ENCODE measurements around the gene DYNLRB2.

Gene DYNLRB2

GRCh38 chr16:80540516-80541305 lies at the start of gene DYNLRB2:
TSS of gene DYNLRB2 (plus strand) at chr16:80540993. CDS start at chr16:80541077, 84 bp downstream.
- Histone ChIP-seq H3K9ac (peak within 1 kb of the TSS; percentile 31), H3K36me3 (ENCODE audit: control insufficient read depth, insufficient read depth, low read length) (no peaks in the 10 kb centered on the region), H3K27ac (peak within 1 kb of the TSS; percentile 68), H3K9me3 (ENCODE audit: control insufficient read depth, low read length) (no peaks in the 10 kb centered on the region), H2AFZ (peak within 1 kb of the TSS; percentile 99), H3K4me1 (no peaks in the 10 kb centered on the region), H3K4me3 (ENCODE audit: low read depth, low read length) (peak within 1 kb of the TSS; percentile 94), H3K79me2 (no peaks in the 10 kb centered on the region), H3K4me2 (ENCODE audit: low read length) (peak within 1 kb of the TSS; percentile 98), H3K27me3 (ENCODE audit: control insufficient read depth, insufficient read depth, low read length) (no peaks in the 10 kb centered on the region)
- no peak for TF ChIP-seq CTCF (IDR thresholded peaks at IDR 0.05)

GRCh38 chr16:80500116-80500859 lies 40.5 kb upstream of the DYNLRB2 start:
- no peaks in the 10 kb centered on the region for H3K36me3 ChIP-seq (ENCODE audit: control insufficient read depth, insufficient read depth, low read length)
- H3K4me1 ChIP-seq = no peaks in the 10 kb centered on the region
- TF ChIP-seq CTCF (IDR thresholded peaks at IDR 0.05) = no peak
- no peak overlapping the region for H3K9ac ChIP-seq
- H3K9me3 ChIP-seq (ENCODE audit: control insufficient read depth, low read length) = no peaks in the 10 kb centered on the region
- no peak overlapping the region for H3K27ac ChIP-seq
- no peaks in the 10 kb centered on the region for H3K79me2 ChIP-seq
- no peaks in the 10 kb centered on the region for H3K27me3 ChIP-seq (ENCODE audit: control insufficient read depth, insufficient read depth, low read length)
- no peak overlapping the region for H3K4me2 ChIP-seq (ENCODE audit: low read length)
- H3K4me3 ChIP-seq (ENCODE audit: low read depth, low read length) = no peak overlapping the region
- no peak overlapping the region for H2AFZ ChIP-seq

GRCh38 chr16:80500961-80501525 lies 39.8 kb upstream of the DYNLRB2 start:
- Histone ChIP-seq H3K36me3 (ENCODE audit: control insufficient read depth, insufficient read depth, low read length) (no peaks in the 10 kb centered on the region), H3K4me1 (no peaks in the 10 kb centered on the region), H3K9me3 (ENCODE audit: control insufficient read depth, low read length) (no peaks in the 10 kb centered on the region), H3K4me3 (ENCODE audit: low read depth, low read length) (no peak overlapping the region), H3K27ac (no peak overlapping the region), H3K79me2 (no peaks in the 10 kb centered on the region), H3K9ac (no peak overlapping the region), H3K4me2 (ENCODE audit: low read length) (no peak overlapping the region), H3K27me3 (ENCODE audit: control insufficient read depth, insufficient read depth, low read length) (no peaks in the 10 kb centered on the region), H2AFZ (no peak overlapping the region)
- TF ChIP-seq CTCF (IDR thresholded peaks at IDR 0.05) = no peak

GRCh38 chr16:80503107-80503506 lies 37.7 kb upstream of the DYNLRB2 start:
- Histone ChIP-seq H3K9ac (no peak overlapping the region), H3K27me3 (ENCODE audit: control insufficient read depth, insufficient read depth, low read length) (no peaks in the 10 kb centered on the region), H3K9me3 (ENCODE audit: control insufficient read depth, low read length) (no peaks in the 10 kb centered on the region), H3K4me1 (no peaks in the 10 kb centered on the region), H3K27ac (no peak overlapping the region), H3K36me3 (ENCODE audit: control insufficient read depth, insufficient read depth, low read length) (no peaks in the 10 kb centered on the region), H3K4me3 (ENCODE audit: low read depth, low read length) (no peak overlapping the region), H3K4me2 (ENCODE audit: low read length) (no peak overlapping the region), H2AFZ (no peak overlapping the region), H3K79me2 (no peaks in the 10 kb centered on the region)
- no peak for TF ChIP-seq CTCF (IDR thresholded peaks at IDR 0.05)

Measured in parathyroid adenoma (tissue), 2 donors.